ENCODE measurements around the gene STN1. TPM values are rescaled to one million over a fixed set of nuclear protein-coding genes. Genes with fewer than 3 reads are reported as not detected.

STN1 gene
- total RNA-seq, 2 experiments from 2014 or later, result 46.5 to 50.9 TPM

- H3K4me1 Mint-ChIP-seq, result no peaks in the 10 kb centered on the region
- POLR2A ChIA-PET, result no interaction called here
- H3K27ac Mint-ChIP-seq, result no peak overlapping the region
- no peak overlapping the region for H3K4me3 Mint-ChIP-seq
- H3K27me3 Mint-ChIP-seq, result peaks cover 9% of the 10 kb centered on the region
- DNase-seq, result no peak
- no peaks in the 10 kb centered on the region for H3K36me3 Mint-ChIP-seq (ENCODE audit: low read depth)
- CTCF ChIA-PET, result interaction anchor here (1.3 kb wide), 1 partner anchor 9 kb away, joined by 4 read pairs; no protein-coding TSS in a partner anchor
- H3K9me3 Mint-ChIP-seq, result peaks cover 4% of the 10 kb centered on the region
Measured at GRCh38 chr10:103835096-103836050, 82.6 kb downstream of the STN1 start.

GRCh38 chr10:103834436-103835095, 83.4 kb downstream of the STN1 start:
- Mint-ChIP-seq H3K4me3 (no peak overlapping the region), H3K4me1 (no peaks in the 10 kb centered on the region), H3K27me3 (peaks cover 13% of the 10 kb centered on the region), H3K9me3 (peaks cover 4% of the 10 kb centered on the region), H3K36me3 (ENCODE audit: low read depth) (no peaks in the 10 kb centered on the region), H3K27ac (no peak overlapping the region)
- POLR2A ChIA-PET, result no interaction called here
- no peak for DNase-seq
- CTCF ChIA-PET, result interaction anchor here (0.6 kb wide), 1 partner anchor 131 kb away, joined by 3 read pairs; no protein-coding TSS in a partner anchor

- POLR2A ChIA-PET, result no interaction called here
- H3K27me3 Mint-ChIP-seq, result peaks cover 20% of the 10 kb centered on the region
- peaks cover 4% of the 10 kb centered on the region for H3K9me3 Mint-ChIP-seq
- H3K27ac Mint-ChIP-seq, result no peak overlapping the region
- no peak overlapping the region for H3K4me3 Mint-ChIP-seq
- CTCF ChIA-PET, result interaction anchor here (0.6 to 1.2 kb wide), 3 partner anchors 10 to 132 kb away, joined by 3 read pairs; no protein-coding TSS in a partner anchor
- H3K4me1 Mint-ChIP-seq, result no peaks in the 10 kb centered on the region
- DNase-seq, result no peak
- H3K36me3 Mint-ChIP-seq (ENCODE audit: low read depth), result no peaks in the 10 kb centered on the region
Measured at GRCh38 chr10:103833731-103834365, 84.1 kb downstream of the STN1 start.

GRCh38 chr10:103832806-103833205, 85.2 kb downstream of the STN1 start:
- H3K4me3 Mint-ChIP-seq, result no peak overlapping the region
- H3K4me1 Mint-ChIP-seq, result no peaks in the 10 kb centered on the region
- POLR2A ChIA-PET, result no interaction called here
- H3K27me3 Mint-ChIP-seq, result peaks cover 24% of the 10 kb centered on the region
- H3K36me3 Mint-ChIP-seq (ENCODE audit: low read depth), result no peaks in the 10 kb centered on the region
- no peak overlapping the region for H3K27ac Mint-ChIP-seq
- DNase-seq, result no peak
- peaks cover 4% of the 10 kb centered on the region for H3K9me3 Mint-ChIP-seq
- CTCF ChIA-PET, result interaction anchor here (0.7 to 1.2 kb wide), 2 partner anchors 11 to 284 kb away, joined by 3 to 4 read pairs; no protein-coding TSS in a partner anchor

Other genes with a start within 250 kb of the STN1 start
- 10 to 100 TPM; 11.9 to 12.7 TPM for gene SH3PXD2A, start 62.6 kb downstream of the STN1 start, total RNA-seq
- gene SLK, start 49.0 kb upstream of the STN1 start, total RNA-seq, result 10 to 100 TPM; 31.5 to 32.4 TPM
- gene COL17A1, start 167.7 kb upstream of the STN1 start, total RNA-seq, result not detected
- 10 to 100 TPM; 13.6 to 16.1 TPM for gene SFR1, start 204.0 kb upstream of the STN1 start, total RNA-seq